Measurements from ENCODE around the gene ZNF462.

ZNF462 gene

GRCh38 chr9:106929471-106930177, 66.7 kb downstream of the ZNF462 start:
- DNase-seq (ENCODE audit: low spot score) = no peak

GRCh38 chr9:106930477-106930876, 67.5 kb downstream of the ZNF462 start:
- peak; percentile 39 for DNase-seq (ENCODE audit: low spot score)

- no peak for DNase-seq (ENCODE audit: low spot score)
Measured at GRCh38 chr9:106931466-106931865, 68.5 kb downstream of the ZNF462 start.

DNA sequence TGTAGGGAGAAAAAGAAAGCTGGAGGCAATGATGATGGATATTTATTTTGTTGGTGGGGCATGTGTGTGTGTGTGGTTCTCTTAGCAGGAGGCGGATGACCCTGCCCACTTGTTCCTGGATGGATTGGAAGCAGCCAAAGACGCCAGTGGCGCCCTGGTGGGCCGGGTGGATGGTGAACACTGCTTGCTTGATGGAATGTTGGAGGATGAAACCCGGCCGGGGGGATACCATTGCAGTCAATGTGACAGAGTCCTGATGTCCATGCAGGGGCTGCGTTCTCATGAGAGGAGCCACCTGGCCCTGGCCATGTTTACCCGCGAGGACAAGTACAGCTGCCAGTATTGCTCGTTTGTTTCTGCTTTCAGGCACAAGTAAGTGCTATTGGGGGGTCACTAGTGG, 69.2 kb downstream of the ZNF462 start:
- DNase-seq (ENCODE audit: low spot score) = no peak

DNA sequence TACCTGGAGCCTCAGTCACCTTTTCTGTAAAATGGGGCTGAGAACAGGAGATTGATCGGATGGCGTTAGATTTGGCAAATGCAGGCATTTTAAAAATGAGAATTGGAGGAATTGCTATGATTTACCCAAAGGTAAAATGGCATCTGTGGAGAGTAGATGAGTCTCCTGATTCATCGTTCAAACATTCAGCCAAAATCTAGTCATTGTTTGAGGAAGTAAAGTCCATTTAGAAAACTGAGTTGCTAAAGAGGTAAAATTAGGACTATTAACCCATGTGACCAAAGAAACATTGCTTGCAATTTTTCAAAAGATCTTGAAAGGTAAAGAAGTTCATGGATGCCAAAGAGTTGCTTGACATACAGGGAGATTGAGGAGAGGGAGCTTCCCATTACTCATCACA, 69.7 kb downstream of the ZNF462 start:
- no peak for DNase-seq (ENCODE audit: low spot score)

DNA sequence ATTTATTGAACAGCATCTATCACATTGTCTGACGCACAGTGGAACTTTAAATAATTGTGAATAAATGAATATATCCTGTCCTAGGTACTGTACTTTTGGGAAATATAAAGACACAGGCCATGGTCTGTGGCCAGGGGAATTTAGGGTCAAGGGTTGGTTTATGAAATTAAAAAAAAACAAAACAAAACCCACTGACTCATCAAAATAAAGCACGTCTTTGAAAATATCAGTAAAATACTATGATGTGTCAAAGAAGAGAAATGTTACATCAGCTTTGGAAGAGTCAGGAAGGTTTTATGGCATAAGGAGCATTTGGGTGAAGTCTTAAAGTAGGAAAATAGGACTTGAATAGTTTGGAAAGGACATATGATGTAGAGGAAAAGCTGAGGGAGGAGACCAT, 70.5 kb downstream of the ZNF462 start:
- no peak for DNase-seq (ENCODE audit: low spot score)

- no peak for DNase-seq (ENCODE audit: low spot score)
Measured at GRCh38 chr9:106934442-106935238, 71.7 kb downstream of the ZNF462 start.

GRCh38 chr9:106936680-106937079, 73.7 kb downstream of the ZNF462 start:
- no peak for DNase-seq (ENCODE audit: low spot score)

- DNase-seq (ENCODE audit: low spot score) = no peak
Measured at GRCh38 chr9:106941916-106942315, 79.0 kb downstream of the ZNF462 start.

GRCh38 chr9:106945727-106946660, 83.0 kb downstream of the ZNF462 start:
- DNase-seq (ENCODE audit: low spot score) = no peak

DNA sequence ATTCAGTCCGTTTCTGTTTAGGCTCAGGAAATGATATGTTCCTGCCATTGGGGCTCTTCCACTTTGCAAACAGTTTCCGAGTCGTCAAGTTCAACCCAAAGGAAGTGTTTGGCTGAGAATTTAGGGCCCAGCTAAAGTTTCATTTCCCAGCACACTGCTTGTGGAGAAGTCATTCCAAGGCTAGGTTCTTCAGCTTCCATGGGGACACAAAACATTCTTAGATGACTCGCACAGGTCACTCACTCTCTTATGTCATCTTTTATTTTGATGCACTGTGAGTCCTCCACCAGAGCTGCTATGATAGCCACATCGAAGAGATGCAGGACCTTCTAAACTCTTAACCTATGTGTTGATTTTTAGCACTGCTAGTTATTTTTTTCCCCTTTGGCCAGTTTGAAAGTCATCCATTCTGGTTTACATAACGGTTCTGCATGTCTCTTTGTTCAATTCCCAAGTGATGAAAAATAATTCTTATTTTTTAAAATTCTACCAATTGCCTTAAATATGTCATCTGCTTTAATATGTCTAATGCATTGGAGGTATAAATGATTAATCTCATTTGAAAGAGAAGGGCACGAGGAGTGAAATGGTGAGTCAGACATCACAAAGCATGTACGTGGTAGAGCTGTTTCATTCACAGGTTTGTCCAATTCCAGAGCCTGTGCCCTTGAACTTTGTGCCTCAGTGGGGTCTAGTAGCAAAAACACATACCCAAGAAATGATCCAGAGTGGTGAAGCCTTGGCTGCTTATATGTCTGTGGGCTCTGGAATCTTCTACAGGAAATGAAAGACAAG, 84.3 kb downstream of the ZNF462 start:
- no peak for DNase-seq (ENCODE audit: low spot score)

GRCh38 chr9:106953174-106953573, 90.2 kb downstream of the ZNF462 start:
- DNase-seq (ENCODE audit: low spot score) = no peak

- DNase-seq (ENCODE audit: low spot score) = no peak
Measured at GRCh38 chr9:106954558-106954957, 91.6 kb downstream of the ZNF462 start.

GRCh38 chr9:106954974-106955850, 92.2 kb downstream of the ZNF462 start:
- no peak for DNase-seq (ENCODE audit: low spot score)

GRCh38 chr9:106956971-106957370, 94.0 kb downstream of the ZNF462 start:
- DNase-seq (ENCODE audit: low spot score) = no peak

- DNase-seq (ENCODE audit: low spot score) = no peak
Measured at GRCh38 chr9:106958955-106959657, 96.1 kb downstream of the ZNF462 start.

DNA sequence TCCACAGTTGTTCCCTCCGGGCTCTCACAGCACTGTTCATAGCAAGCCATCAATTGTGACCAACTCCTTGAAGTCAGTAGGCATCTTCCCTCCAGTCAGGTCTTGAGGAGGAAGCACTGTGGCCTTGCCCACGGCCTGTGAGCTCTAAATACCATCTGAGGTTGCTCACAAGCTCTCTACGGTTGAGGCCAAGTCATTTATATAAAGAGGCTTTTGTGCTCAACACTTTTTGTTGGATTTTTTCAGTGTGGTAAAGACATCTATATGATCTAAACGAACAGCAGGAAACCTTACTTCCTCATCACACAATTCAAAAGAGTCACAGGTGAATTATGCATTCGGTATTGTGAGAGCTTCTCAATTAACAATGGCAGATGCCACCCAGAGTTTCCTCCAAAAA, 97.3 kb downstream of the ZNF462 start:
- no peak for DNase-seq (ENCODE audit: low spot score)

- DNase-seq (ENCODE audit: low spot score) = no peak
Measured at GRCh38 chr9:106961623-106962022, 98.7 kb downstream of the ZNF462 start.

- no peak for DNase-seq (ENCODE audit: low spot score)
Measured at GRCh38 chr9:106962122-106962521, 99.2 kb downstream of the ZNF462 start.
